ENCODE measurements around the gene LNX1.
"Not testable (repeated sequence)": the region's sequence is repeated elsewhere in the genome, so short reads cannot be mapped to it uniquely, and the experiment has no call there.

The LNX1 gene

GRCh38 chr4:53455766-53456165, 135.5 kb downstream of the LNX1 start:
- DNase-seq: no peak

- DNase-seq: no peak
These were observed 137.9 kb downstream of the LNX1 start for GRCh38 chr4:53453385-53453784.

DNA sequence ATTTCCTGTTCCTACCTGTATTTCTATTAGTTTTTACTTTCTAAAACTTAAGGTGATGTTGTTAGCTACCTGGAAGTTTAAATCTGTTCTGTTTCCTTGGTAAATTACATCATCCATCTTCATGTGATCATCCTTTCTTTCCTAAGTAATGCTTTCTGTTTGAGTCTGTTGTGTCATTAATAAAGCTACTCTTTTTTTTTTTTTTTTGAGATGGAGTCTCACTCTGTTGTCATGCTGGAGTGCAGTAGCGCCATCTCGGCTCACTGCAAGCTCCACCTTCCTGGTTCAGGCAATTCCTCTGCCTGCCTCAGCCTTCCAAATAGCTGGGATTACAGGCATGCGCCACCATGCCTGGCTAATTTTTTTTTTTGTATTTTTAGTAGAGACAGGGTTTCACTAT, 140.5 kb downstream of the LNX1 start:
- DNase-seq: no peak

- no peak for DNase-seq
These were observed 146.3 kb downstream of the LNX1 start for GRCh38 chr4:53444954-53445353.

- no peak for DNase-seq
These were observed 149.7 kb downstream of the LNX1 start for GRCh38 chr4:53441564-53441963.

GRCh38 chr4:53436251-53436650, 155.0 kb downstream of the LNX1 start:
- DNase-seq: no peak

GRCh38 chr4:53432528-53433424, 158.5 kb downstream of the LNX1 start:
- DNase-seq: no peak

GRCh38 chr4:53431052-53431451, 160.2 kb downstream of the LNX1 start:
- no peak for DNase-seq

DNA sequence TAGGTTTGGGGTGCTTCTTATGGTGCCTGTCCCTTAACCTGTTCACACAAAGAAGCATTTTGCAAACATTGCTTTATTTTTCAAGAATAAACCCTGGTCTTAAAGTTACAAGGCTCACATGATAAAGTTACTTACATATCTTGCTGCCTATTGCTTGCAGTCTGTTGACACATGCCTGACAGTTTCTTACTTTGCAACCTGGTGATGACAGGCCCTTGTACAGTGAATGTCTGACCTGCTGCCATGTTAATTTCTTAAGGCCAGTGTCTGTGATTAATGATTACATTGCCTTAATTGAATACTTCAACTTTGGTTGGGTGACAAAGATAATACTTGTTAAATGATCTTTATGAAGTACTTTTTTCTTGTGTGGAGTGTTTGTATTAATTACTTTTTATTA, 163.9 kb downstream of the LNX1 start:
- DNase-seq: no peak

- DNase-seq: no peak
These were observed 167.0 kb downstream of the LNX1 start for GRCh38 chr4:53424280-53424679.

GRCh38 chr4:53422367-53422766, 168.9 kb downstream of the LNX1 start:
- DNase-seq: no peak

GRCh38 chr4:53421791-53422190, 169.5 kb downstream of the LNX1 start:
- DNase-seq: no peak

GRCh38 chr4:53419208-53419607, 172.1 kb downstream of the LNX1 start:
- no peak for DNase-seq

- DNase-seq: not testable (repeated sequence)
These were observed 181.8 kb downstream of the LNX1 start for GRCh38 chr4:53409479-53409878.
